SK-N-SH treated with all-trans-retinoic acid at 6 μM for 48 hours (cell line): ENCODE data around the gene AIF1L.

ENCODE experiments used
- OSR1 ChIP-seq: fragments of 250-450 bp; sonication (Bioruptor Pico); IDR thresholded peaks from 2 replicates; pipeline ENCODE4 v1.8.0; 2022; ENCODE audit warnings: moderate library complexity, mild to moderate bottlenecking, inconsistent platforms
- RARB ChIP-seq: fragments of 250-450 bp; sonication (Bioruptor Pico); IDR thresholded peaks from 2 replicates; pipeline ENCODE4 v1.8.0; 2021; ENCODE audit warnings: mild to moderate bottlenecking, moderate library complexity
- SNAI2 ChIP-seq: fragments of 250-450 bp; sonication (Bioruptor Pico); IDR thresholded peaks from 2 replicates; pipeline ENCODE4 v1.5.0; 2020; ENCODE audit warnings: mild to moderate bottlenecking, moderate library complexity
- TOX ChIP-seq: fragments of 250-450 bp; sonication (Bioruptor Pico); IDR thresholded peaks from 2 replicates; pipeline ENCODE4 v1.8.0; 2021; ENCODE audit warnings: mild to moderate bottlenecking, moderate library complexity, borderline replicate concordance
- ZFP30 ChIP-seq: fragments of 450-650 bp; formaldehyde crosslinking; IDR thresholded peaks from 2 replicates; pipeline ENCODE4 v1.5.0; 2022; ENCODE audit warnings: mild to moderate bottlenecking, moderate library complexity
- TF ChIP-seq, protein P1 (sequence below): fragments of 250-450 bp; sonication (Bioruptor Pico); IDR thresholded peaks from 2 replicates; pipeline ENCODE4 v1.8.0; 2020; ENCODE audit warnings: mild to moderate bottlenecking, moderate library complexity, borderline replicate concordance
- TF ChIP-seq, protein P2 (sequence below): fragments of 250-450 bp; sonication (Bioruptor Pico); IDR thresholded peaks from 2 replicates; pipeline ENCODE4 v1.5.0; 2020; ENCODE audit warnings: mild to moderate bottlenecking, moderate library complexity
- TF ChIP-seq, protein P3 (sequence below): fragments of 250-450 bp; sonication (Bioruptor Pico); IDR thresholded peaks from 2 replicates; pipeline ENCODE4 v1.5.1; 2021; ENCODE audit warnings: mild to moderate bottlenecking, moderate library complexity

DNA sequence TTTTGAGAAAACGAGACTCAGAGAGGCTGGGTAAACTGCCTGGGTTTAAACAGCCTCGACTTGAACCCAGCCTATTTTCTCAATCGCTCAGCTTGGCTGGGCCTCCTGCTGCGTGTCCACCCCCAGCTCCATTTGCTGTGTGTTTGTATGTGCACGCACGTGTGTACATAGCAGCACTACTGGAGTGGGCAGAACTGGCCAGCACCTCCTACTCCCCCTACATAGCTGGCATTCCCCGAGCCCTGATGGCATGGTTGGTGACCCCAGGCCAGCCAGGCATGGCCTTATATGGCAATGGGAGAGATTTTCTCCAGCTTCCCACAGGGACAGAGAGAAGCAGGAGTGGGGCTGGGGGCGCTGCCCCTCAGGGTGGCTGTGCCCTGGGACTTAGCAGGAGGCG lies 4.1 kb downstream of the AIF1L start:
- TF ChIP-seq, protein P1, sequence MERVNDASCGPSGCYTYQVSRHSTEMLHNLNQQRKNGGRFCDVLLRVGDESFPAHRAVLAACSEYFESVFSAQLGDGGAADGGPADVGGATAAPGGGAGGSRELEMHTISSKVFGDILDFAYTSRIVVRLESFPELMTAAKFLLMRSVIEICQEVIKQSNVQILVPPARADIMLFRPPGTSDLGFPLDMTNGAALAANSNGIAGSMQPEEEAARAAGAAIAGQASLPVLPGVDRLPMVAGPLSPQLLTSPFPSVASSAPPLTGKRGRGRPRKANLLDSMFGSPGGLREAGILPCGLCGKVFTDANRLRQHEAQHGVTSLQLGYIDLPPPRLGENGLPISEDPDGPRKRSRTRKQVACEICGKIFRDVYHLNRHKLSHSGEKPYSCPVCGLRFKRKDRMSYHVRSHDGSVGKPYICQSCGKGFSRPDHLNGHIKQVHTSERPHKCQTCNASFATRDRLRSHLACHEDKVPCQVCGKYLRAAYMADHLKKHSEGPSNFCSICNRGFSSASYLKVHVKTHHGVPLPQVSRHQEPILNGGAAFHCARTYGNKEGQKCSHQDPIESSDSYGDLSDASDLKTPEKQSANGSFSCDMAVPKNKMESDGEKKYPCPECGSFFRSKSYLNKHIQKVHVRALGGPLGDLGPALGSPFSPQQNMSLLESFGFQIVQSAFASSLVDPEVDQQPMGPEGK (CRISPR knock-in tag) = no peak
- TF ChIP-seq ZFP30 (CRISPR knock-in tag) (no peak), TOX (CRISPR knock-in tag) (no peak), RARB (CRISPR knock-in tag) (no peak), OSR1 (CRISPR knock-in tag) (no peak), SNAI2 (CRISPR knock-in tag) (no peak)
- TF ChIP-seq, protein P2, sequence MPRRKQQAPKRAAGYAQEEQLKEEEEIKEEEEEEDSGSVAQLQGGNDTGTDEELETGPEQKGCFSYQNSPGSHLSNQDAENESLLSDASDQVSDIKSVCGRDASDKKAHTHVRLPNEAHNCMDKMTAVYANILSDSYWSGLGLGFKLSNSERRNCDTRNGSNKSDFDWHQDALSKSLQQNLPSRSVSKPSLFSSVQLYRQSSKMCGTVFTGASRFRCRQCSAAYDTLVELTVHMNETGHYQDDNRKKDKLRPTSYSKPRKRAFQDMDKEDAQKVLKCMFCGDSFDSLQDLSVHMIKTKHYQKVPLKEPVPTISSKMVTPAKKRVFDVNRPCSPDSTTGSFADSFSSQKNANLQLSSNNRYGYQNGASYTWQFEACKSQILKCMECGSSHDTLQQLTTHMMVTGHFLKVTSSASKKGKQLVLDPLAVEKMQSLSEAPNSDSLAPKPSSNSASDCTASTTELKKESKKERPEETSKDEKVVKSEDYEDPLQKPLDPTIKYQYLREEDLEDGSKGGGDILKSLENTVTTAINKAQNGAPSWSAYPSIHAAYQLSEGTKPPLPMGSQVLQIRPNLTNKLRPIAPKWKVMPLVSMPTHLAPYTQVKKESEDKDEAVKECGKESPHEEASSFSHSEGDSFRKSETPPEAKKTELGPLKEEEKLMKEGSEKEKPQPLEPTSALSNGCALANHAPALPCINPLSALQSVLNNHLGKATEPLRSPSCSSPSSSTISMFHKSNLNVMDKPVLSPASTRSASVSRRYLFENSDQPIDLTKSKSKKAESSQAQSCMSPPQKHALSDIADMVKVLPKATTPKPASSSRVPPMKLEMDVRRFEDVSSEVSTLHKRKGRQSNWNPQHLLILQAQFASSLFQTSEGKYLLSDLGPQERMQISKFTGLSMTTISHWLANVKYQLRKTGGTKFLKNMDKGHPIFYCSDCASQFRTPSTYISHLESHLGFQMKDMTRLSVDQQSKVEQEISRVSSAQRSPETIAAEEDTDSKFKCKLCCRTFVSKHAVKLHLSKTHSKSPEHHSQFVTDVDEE (CRISPR knock-in tag) = no peak
- TF ChIP-seq, protein P3, sequence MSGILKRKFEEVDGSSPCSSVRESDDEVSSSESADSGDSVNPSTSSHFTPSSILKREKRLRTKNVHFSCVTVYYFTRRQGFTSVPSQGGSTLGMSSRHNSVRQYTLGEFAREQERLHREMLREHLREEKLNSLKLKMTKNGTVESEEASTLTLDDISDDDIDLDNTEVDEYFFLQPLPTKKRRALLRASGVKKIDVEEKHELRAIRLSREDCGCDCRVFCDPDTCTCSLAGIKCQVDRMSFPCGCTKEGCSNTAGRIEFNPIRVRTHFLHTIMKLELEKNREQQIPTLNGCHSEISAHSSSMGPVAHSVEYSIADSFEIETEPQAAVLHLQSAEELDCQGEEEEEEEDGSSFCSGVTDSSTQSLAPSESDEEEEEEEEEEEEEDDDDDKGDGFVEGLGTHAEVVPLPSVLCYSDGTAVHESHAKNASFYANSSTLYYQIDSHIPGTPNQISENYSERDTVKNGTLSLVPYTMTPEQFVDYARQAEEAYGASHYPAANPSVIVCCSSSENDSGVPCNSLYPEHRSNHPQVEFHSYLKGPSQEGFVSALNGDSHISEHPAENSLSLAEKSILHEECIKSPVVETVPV = no peak
